Inflammatory macrophage treated with lipopolysaccharide for 1 hour (primary cell): ENCODE results near the gene MAT2B.
A peak's percentile ranks its signal among the peaks of the same experiment; 100 is the strongest.
"Not testable (repeated sequence)": the region's sequence is repeated elsewhere in the genome, so short reads cannot be mapped to it uniquely, and the experiment has no call there.

ENCODE experiments used
- DNase-seq, 2 donors: peaks; one replicate each; pipeline ENCODE4 v3.0.0-alpha.2; 2020 to 2022

The MAT2B gene

GRCh38 chr5:163504079-163504931, 1.1 kb upstream of the MAT2B start:
- peak; percentile 68 to 73 for DNase-seq

GRCh38 chr5:163505049-163505367, 411 bp upstream of the MAT2B start:
- no peak for DNase-seq

GRCh38 chr5:163506095-163506457, 657 bp downstream of the MAT2B start:
- DNase-seq, result no peak

GRCh38 chr5:163506726-163507125, 1.3 kb downstream of the MAT2B start:
- peak; percentile 19 to 26 for DNase-seq

- DNase-seq, result no peak
Observed at GRCh38 chr5:163508753-163509152, 3.3 kb downstream of the MAT2B start.

GRCh38 chr5:163509291-163509951, 4.0 kb downstream of the MAT2B start:
- no peak for DNase-seq

- DNase-seq, result no peak
Observed at GRCh38 chr5:163512526-163512925, 7.1 kb downstream of the MAT2B start.

- no peak for DNase-seq
Observed at GRCh38 chr5:163525096-163525495, 19.7 kb downstream of the MAT2B start.

- DNase-seq, result no peak
Observed at GRCh38 chr5:163529698-163530097, 24.3 kb downstream of the MAT2B start.

- no peak for DNase-seq
Observed at GRCh38 chr5:163531272-163531671, 25.9 kb downstream of the MAT2B start.

- DNase-seq, result no peak
Observed at GRCh38 chr5:163532171-163533084, 27.0 kb downstream of the MAT2B start.

- no peak for DNase-seq
Observed at GRCh38 chr5:163533223-163533622, 27.8 kb downstream of the MAT2B start.

- DNase-seq, result no peak
Observed at GRCh38 chr5:163534492-163535094, 29.2 kb downstream of the MAT2B start.

GRCh38 chr5:163535290-163535689, 29.9 kb downstream of the MAT2B start:
- DNase-seq, result no peak

GRCh38 chr5:163536442-163536841, 31.0 kb downstream of the MAT2B start:
- not testable (repeated sequence) for DNase-seq

GRCh38 chr5:163540696-163541095, 35.3 kb downstream of the MAT2B start:
- DNase-seq, result no peak

GRCh38 chr5:163542771-163543170, 37.4 kb downstream of the MAT2B start:
- no peak for DNase-seq

GRCh38 chr5:163544041-163544440, 38.6 kb downstream of the MAT2B start:
- no peak for DNase-seq

GRCh38 chr5:163544836-163545235, 39.4 kb downstream of the MAT2B start:
- no peak for DNase-seq

- DNase-seq, result no peak
Observed at GRCh38 chr5:163548649-163549048, 43.2 kb downstream of the MAT2B start.

- no peak for DNase-seq
Observed at GRCh38 chr5:163551156-163551555, 45.7 kb downstream of the MAT2B start.

GRCh38 chr5:163552536-163552935, 47.1 kb downstream of the MAT2B start:
- DNase-seq, result no peak

- no peak for DNase-seq
Observed at GRCh38 chr5:163561339-163561738, 55.9 kb downstream of the MAT2B start.
